ENCODE data around the gene TPCN2.

The TPCN2 gene

DNA sequence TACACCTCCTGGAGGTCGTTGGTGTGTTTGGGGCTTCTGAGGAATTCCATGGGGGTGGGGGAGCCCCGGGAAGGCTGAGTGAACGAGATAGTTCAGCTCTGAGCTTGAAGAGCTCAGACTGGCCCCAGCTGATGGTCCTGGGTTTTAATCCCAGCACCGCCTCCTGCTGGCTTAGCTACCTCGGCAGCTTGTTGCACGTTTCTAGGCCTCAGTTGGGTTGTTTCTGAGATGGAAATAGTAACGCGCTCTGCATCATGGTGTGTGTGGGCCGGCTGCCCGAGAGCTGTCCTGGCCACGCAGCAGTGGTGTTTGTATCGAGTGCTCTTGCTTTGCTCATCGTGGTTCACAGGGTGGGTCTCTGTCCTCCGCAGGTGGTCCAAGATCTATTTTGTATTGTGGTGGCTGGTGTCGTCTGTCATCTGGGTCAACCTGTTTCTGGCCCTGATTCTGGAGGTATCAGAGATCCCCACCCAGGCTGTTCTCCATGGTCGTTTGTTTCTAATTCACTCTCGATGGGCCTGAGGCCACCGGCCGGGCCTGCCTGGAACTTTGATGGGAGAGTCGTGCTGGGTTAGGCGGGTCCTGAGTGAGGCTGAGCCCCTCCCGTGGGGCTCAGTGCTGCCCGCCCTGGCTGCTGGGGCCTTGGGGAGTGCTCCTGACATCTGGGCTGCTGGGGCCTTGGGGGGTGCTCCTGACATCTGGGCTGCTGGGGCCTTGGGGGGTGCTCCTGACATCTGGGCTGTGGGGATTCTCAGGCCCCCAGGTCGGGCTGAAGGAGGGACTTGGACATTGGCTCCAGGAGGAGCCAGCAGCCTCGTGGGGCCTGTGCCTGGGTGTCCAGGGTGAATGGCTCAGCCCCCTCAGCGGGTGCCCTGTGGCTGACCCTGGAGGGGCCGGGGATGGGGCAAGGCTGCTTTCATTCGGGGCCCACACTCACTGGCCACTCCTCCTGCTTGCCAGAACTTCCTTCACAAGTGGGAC lies 37.7 kb downstream of the TPCN2 start:
- TF ChIP-seq, protein P1, sequence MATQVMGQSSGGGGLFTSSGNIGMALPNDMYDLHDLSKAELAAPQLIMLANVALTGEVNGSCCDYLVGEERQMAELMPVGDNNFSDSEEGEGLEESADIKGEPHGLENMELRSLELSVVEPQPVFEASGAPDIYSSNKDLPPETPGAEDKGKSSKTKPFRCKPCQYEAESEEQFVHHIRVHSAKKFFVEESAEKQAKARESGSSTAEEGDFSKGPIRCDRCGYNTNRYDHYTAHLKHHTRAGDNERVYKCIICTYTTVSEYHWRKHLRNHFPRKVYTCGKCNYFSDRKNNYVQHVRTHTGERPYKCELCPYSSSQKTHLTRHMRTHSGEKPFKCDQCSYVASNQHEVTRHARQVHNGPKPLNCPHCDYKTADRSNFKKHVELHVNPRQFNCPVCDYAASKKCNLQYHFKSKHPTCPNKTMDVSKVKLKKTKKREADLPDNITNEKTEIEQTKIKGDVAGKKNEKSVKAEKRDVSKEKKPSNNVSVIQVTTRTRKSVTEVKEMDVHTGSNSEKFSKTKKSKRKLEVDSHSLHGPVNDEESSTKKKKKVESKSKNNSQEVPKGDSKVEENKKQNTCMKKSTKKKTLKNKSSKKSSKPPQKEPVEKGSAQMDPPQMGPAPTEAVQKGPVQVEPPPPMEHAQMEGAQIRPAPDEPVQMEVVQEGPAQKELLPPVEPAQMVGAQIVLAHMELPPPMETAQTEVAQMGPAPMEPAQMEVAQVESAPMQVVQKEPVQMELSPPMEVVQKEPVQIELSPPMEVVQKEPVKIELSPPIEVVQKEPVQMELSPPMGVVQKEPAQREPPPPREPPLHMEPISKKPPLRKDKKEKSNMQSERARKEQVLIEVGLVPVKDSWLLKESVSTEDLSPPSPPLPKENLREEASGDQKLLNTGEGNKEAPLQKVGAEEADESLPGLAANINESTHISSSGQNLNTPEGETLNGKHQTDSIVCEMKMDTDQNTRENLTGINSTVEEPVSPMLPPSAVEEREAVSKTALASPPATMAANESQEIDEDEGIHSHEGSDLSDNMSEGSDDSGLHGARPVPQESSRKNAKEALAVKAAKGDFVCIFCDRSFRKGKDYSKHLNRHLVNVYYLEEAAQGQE (IDR thresholded peaks at IDR 0.05; ENCODE audit: insufficient read depth in 1 of 2, low read depth in 2 of 2, low read length in 2 of 2): no peak
- TF ChIP-seq TAF1 (IDR thresholded peaks at IDR 0.05; ENCODE audit: borderline replicate concordance, insufficient read depth, low read length): no peak
- no peak for TF ChIP-seq SIN3A (IDR thresholded peaks at IDR 0.05; ENCODE audit: borderline replicate concordance, insufficient read depth, low read length)
- no peak for TF ChIP-seq POLR2AphosphoS5 (IDR thresholded peaks at IDR 0.05; ENCODE audit: low read depth, low read length)
- TF ChIP-seq FOXP2 (optimal IDR thresholded peaks at IDR 0.05; ENCODE audit: borderline replicate concordance, extremely low read depth, extremely low read length, insufficient read depth): no peak

DNA sequence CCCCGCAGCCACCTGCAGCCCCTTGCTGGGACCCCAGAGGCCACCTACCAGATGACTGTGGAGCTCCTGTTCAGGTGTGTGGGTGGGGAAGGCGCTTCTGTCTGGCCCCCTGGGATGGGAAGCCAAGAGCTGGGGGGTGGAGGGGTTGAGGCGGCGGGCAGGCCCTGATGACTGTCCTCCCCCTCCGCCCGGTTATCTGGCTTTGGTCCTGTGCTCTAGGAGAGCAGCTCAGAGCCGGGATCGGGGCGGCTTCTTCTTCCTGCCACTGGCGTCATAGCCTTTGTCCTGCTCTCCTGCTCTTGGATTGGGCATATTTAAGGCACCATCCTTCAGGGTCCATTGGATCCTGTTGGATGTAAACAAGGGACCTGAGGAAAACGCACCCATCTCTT lies 38.4 kb downstream of the TPCN2 start:
- no peak for TF ChIP-seq SIN3A (IDR thresholded peaks at IDR 0.05; ENCODE audit: borderline replicate concordance, insufficient read depth, low read length)
- TF ChIP-seq POLR2AphosphoS5 (IDR thresholded peaks at IDR 0.05; ENCODE audit: low read depth, low read length): no peak
- TF ChIP-seq TAF1 (IDR thresholded peaks at IDR 0.05; ENCODE audit: borderline replicate concordance, insufficient read depth, low read length): no peak
- TF ChIP-seq, protein P1 (IDR thresholded peaks at IDR 0.05; ENCODE audit: insufficient read depth in 1 of 2, low read depth in 2 of 2, low read length in 2 of 2): no peak
- TF ChIP-seq FOXP2 (optimal IDR thresholded peaks at IDR 0.05; ENCODE audit: borderline replicate concordance, extremely low read depth, extremely low read length, insufficient read depth): no peak

DNA sequence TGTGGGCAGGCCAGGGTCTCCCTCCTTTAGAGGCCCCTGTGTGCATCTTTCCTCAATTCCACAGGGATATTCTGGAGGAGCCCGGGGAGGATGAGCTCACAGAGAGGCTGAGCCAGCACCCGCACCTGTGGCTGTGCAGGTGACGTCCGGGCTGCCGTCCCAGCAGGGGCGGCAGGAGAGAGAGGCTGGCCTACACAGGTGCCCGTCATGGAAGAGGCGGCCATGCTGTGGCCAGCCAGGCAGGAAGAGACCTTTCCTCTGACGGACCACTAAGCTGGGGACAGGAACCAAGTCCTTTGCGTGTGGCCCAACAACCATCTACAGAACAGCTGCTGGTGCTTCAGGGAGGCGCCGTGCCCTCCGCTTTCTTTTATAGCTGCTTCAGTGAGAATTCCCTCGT lies 39.1 kb downstream of the TPCN2 start:
- no peak for TF ChIP-seq FOXP2 (optimal IDR thresholded peaks at IDR 0.05; ENCODE audit: borderline replicate concordance, extremely low read depth, extremely low read length, insufficient read depth)
- TF ChIP-seq, protein P1 (IDR thresholded peaks at IDR 0.05; ENCODE audit: insufficient read depth in 1 of 2, low read depth in 2 of 2, low read length in 2 of 2): no peak
- TF ChIP-seq SIN3A (IDR thresholded peaks at IDR 0.05; ENCODE audit: borderline replicate concordance, insufficient read depth, low read length): no peak
- no peak for TF ChIP-seq POLR2AphosphoS5 (IDR thresholded peaks at IDR 0.05; ENCODE audit: low read depth, low read length)
- TF ChIP-seq TAF1 (IDR thresholded peaks at IDR 0.05; ENCODE audit: borderline replicate concordance, insufficient read depth, low read length): no peak

DNA sequence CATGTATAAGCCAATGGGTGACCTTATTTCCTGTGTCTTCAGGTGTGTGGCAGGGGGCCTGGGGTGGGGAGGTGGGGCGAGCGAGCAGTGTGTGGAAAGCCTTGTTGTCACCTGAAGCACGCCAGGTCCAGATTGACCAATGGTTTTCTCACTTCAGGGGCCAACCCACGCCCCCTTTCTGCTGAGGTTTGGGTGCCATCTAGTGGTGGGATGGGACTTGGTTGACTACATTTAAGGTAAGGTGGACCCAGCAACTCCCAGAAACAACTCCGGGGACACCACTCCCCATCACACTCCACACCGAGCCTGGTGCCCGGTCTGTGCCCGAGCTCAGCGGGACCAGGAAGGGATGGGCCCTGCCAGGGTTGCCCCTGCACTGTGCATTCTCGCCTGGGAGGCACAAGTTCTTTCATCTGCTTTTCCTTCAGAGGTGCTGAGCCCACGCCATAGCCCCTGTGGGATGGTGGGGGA lies 40.0 kb downstream of the TPCN2 start:
- TF ChIP-seq SIN3A (IDR thresholded peaks at IDR 0.05; ENCODE audit: borderline replicate concordance, insufficient read depth, low read length): no peak
- TF ChIP-seq TAF1 (IDR thresholded peaks at IDR 0.05; ENCODE audit: borderline replicate concordance, insufficient read depth, low read length): no peak
- TF ChIP-seq FOXP2 (optimal IDR thresholded peaks at IDR 0.05; ENCODE audit: borderline replicate concordance, extremely low read depth, extremely low read length, insufficient read depth): no peak

DNA sequence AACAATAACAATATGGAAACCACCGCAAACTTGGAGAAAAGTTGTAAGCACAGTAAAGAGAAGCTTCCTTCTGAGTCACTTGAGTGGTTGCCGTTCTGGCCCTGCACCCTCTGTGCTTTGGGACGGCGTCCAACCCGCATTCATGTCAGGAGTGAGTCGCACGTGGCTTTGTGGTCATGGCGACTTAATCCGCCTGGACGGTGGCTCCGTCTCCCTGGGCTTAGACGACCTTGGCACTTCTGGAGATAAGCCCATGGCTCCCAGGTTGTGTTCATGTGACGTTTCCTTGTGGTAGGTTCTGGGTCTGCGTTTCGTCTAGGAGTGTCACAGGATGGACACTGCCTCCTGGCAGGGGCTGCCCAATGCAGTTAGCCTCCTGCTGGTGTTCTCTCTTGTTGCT lies 40.5 kb downstream of the TPCN2 start:
- TF ChIP-seq POLR2AphosphoS5 (IDR thresholded peaks at IDR 0.05; ENCODE audit: low read depth, low read length) (no peak), TAF1 (IDR thresholded peaks at IDR 0.05; ENCODE audit: borderline replicate concordance, insufficient read depth, low read length) (no peak), SIN3A (IDR thresholded peaks at IDR 0.05; ENCODE audit: borderline replicate concordance, insufficient read depth, low read length) (no peak), FOXP2 (optimal IDR thresholded peaks at IDR 0.05; ENCODE audit: borderline replicate concordance, extremely low read depth, extremely low read length, insufficient read depth) (no peak)
- TF ChIP-seq, protein P1 (IDR thresholded peaks at IDR 0.05; ENCODE audit: insufficient read depth in 1 of 2, low read depth in 2 of 2, low read length in 2 of 2): no peak

All from PFSK-1 (cell line).